IMR-90 (cell line): Measurements from ENCODE around the gene CEMIP2. TPM values are rescaled to one million over a fixed set of nuclear protein-coding genes. Genes with fewer than 3 reads are reported as not detected.

ENCODE experiments used
- ATAC-seq: fragments of 200-7000 bp; cut with Tn5 transposase; 2 replicates; pipeline ENCODE4 v1.9.1; 2020; ENCODE audit warnings: low read depth, mild to moderate bottlenecking, moderate library complexity
- BruUV-seq: library from RNA; stranded (reverse); fragments of 400-500 nt; replicated peaks from 2 replicates; lab custom pipeline; 2021; lab: Mats Ljungman, UMichigan
- CTCF ChIA-PET: fragments of 300-600 bp; formaldehyde crosslinking; extraction: SDS; loops from one replicate; lab custom pipeline; 2021; ENCODE audit warnings: antibody characterized with exemption; lab: Yijun Ruan, JAX
- POLR2A ChIA-PET: fragments of 300-600 bp; sonication (Branson Sonifier 250); formaldehyde crosslinking; loops from one replicate; lab custom pipeline; 2022; ENCODE audit warnings: antibody characterized with exemption; ENCODE audit not compliant: unreplicated experiment; lab: Charles Lee
- DNase-seq: peaks from one replicate; pipeline ENCODE4 v3.0.0; 2013
- H2AFZ ChIP-seq: replicated peaks from 2 replicates; pipeline ENCODE3; 2013; ENCODE audit warnings: low read length, mild to moderate bottlenecking; ENCODE audit not compliant: poor library complexity
- H2AK5ac ChIP-seq: 2 replicates; pipeline ENCODE4 v1.6.1; 2013; ENCODE audit warnings: low read depth, low read length, inconsistent platforms
- H2AK9ac ChIP-seq: replicated peaks from 2 replicates; pipeline ENCODE3; 2013; ENCODE audit warnings: mild to moderate bottlenecking, low read depth, low read length, moderate library complexity; ENCODE audit not compliant: poor library complexity
- H2BK120ac ChIP-seq: 2 replicates; pipeline ENCODE4 v1.6.1; 2013; ENCODE audit warnings: low read depth, low read length, inconsistent platforms
- H2BK15ac ChIP-seq: 3 replicates; pipeline ENCODE4 v1.6.1; 2013; ENCODE audit warnings: low read depth, low read length, inconsistent platforms
- H2BK20ac ChIP-seq: 2 replicates; pipeline ENCODE4 v1.6.1; 2013; ENCODE audit warnings: low read depth, mild to moderate bottlenecking, inconsistent platforms, low read length, moderate library complexity
- H2BK5ac ChIP-seq: 2 replicates; pipeline ENCODE4 v1.6.1; 2013; ENCODE audit warnings: mild to moderate bottlenecking, low read depth, low read length, inconsistent platforms; ENCODE audit not compliant: poor library complexity, severe bottlenecking
- H3K14ac ChIP-seq: replicated peaks from 2 replicates; pipeline ENCODE4 v1.6.1; 2013; ENCODE audit warnings: low read depth, low read length, inconsistent platforms
- H3K18ac ChIP-seq: 2 replicates; pipeline ENCODE4 v1.6.1; 2013; ENCODE audit warnings: low read depth, low read length, control low read depth
- H3K23ac ChIP-seq: 2 replicates; pipeline ENCODE4 v1.6.1; 2013; ENCODE audit warnings: low read depth, low read length, inconsistent platforms
- H3K27ac ChIP-seq: 2 replicates; pipeline ENCODE4 v1.5.1; 2013; ENCODE audit warnings: mild to moderate bottlenecking, control low read depth, low read length; ENCODE audit not compliant: insufficient read depth
- H3K27me3 ChIP-seq: 2 replicates; pipeline ENCODE4 v1.6.1; 2013; ENCODE audit warnings: low read length; ENCODE audit not compliant: control insufficient read depth, insufficient read depth
- H3K36me3 ChIP-seq: 2 replicates; pipeline ENCODE4 v1.6.1; 2013; ENCODE audit warnings: low read length, mixed read lengths; ENCODE audit not compliant: control insufficient read depth, insufficient read depth
- H3K4ac ChIP-seq: 2 replicates; pipeline ENCODE4 v1.6.1; 2013; ENCODE audit warnings: low read depth, low read length, inconsistent platforms
- H3K4me1 ChIP-seq: 2 replicates; pipeline ENCODE4 v1.6.1; 2013; ENCODE audit warnings: low read length, mixed read lengths; ENCODE audit not compliant: control insufficient read depth, insufficient read depth
- H3K4me2 ChIP-seq: 2 replicates; pipeline ENCODE4 v1.6.1; 2013; ENCODE audit warnings: low read depth, mild to moderate bottlenecking, control low read depth, low read length, moderate library complexity
- H3K4me3 ChIP-seq: 2 replicates; pipeline ENCODE4 v1.5.1; 2013; ENCODE audit warnings: low read depth, mild to moderate bottlenecking, control low read depth, low read length, moderate library complexity; ENCODE audit not compliant: insufficient read depth
- H3K56ac ChIP-seq: 2 replicates; pipeline ENCODE4 v1.6.1; 2013; ENCODE audit warnings: low read length, inconsistent platforms; ENCODE audit not compliant: insufficient read depth; ENCODE audit errors: extremely low read depth
- H3K79me1 ChIP-seq, 2 experiments: 2 replicates each; pipeline ENCODE4 v1.6.1; 2013; ENCODE audit warnings: low read length in 2 of 2, inconsistent platforms in 1 of 2, low read depth in 1 of 2
- H3K9ac ChIP-seq: 2 replicates; pipeline ENCODE4 v1.6.1; 2013; ENCODE audit warnings: low read depth, low read length, control low read depth
- H3K9me1 ChIP-seq: 2 replicates; pipeline ENCODE4 v1.6.1; 2013; ENCODE audit warnings: low read length, inconsistent platforms; ENCODE audit not compliant: insufficient read depth
- H3K9me3 ChIP-seq: 2 replicates; pipeline ENCODE4 v1.6.1; 2013; ENCODE audit warnings: low read length; ENCODE audit not compliant: control insufficient read depth, insufficient read depth
- H4K20me1 ChIP-seq: 2 replicates; pipeline ENCODE4 v1.6.1; 2013; ENCODE audit warnings: low read length, inconsistent platforms; ENCODE audit not compliant: insufficient read depth
- H4K5ac ChIP-seq: 2 replicates; pipeline ENCODE4 v1.6.1; 2013; ENCODE audit warnings: mild to moderate bottlenecking, low read depth, low read length, control low read depth
- H4K8ac ChIP-seq, 2 experiments: 2 replicates each; pipeline ENCODE4 v1.6.1; 2013; ENCODE audit warnings: low read depth in 2 of 2, low read length in 2 of 2, control low read depth in 1 of 2, inconsistent platforms in 1 of 2
- H4K91ac ChIP-seq: 2 replicates; pipeline ENCODE4 v1.6.1; 2013; ENCODE audit warnings: low read depth, low read length, inconsistent platforms; ENCODE audit not compliant: insufficient read depth
- BHLHE40 ChIP-seq: fragments of 150-350 bp; IDR thresholded peaks from 2 replicates; pipeline ENCODE4 v1.6.1; 2016; ENCODE audit warnings: mild to moderate bottlenecking, low read depth, low read length
- CEBPB ChIP-seq: IDR thresholded peaks from 2 replicates; pipeline ENCODE4 v1.6.1; 2012; ENCODE audit warnings: low read depth, low read length, improper control_type of control experiment
- CHD1 ChIP-seq: IDR thresholded peaks from 2 replicates; pipeline ENCODE4 v1.6.1; 2012; ENCODE audit warnings: low read depth, low read length, improper control_type of control experiment
- CTCF ChIP-seq: conservative IDR thresholded peaks from 2 replicates; pipeline ENCODE4 v1.5.1; 2012; ENCODE audit warnings: mild to moderate bottlenecking, low read depth, low read length, improper control_type of control experiment
- ELK1 ChIP-seq: fragments of 150-350 bp; IDR thresholded peaks from 2 replicates; pipeline ENCODE4 v1.6.1; 2016; ENCODE audit warnings: low read depth, mild to moderate bottlenecking, low read length, moderate library complexity, borderline replicate concordance
- FOS ChIP-seq: fragments of 150-350 bp; IDR thresholded peaks from 2 replicates; pipeline ENCODE4 v1.6.1; 2016; ENCODE audit warnings: low read depth, low read length
- MAFK ChIP-seq: IDR thresholded peaks from 2 replicates; pipeline ENCODE4 v1.6.1; 2012; ENCODE audit warnings: low read depth, low read length, improper control_type of control experiment
- MAZ ChIP-seq: IDR thresholded peaks from 2 replicates; pipeline ENCODE4 v1.6.1; 2012; ENCODE audit warnings: low read depth, mild to moderate bottlenecking, low read length, improper control_type of control experiment, moderate library complexity, borderline replicate concordance
- MXI1 ChIP-seq: IDR thresholded peaks from 2 replicates; pipeline ENCODE4 v1.6.1; 2012; ENCODE audit warnings: low read depth, mild to moderate bottlenecking, low read length, moderate library complexity, borderline replicate concordance
- NFE2L2 ChIP-seq: fragments of 150-350 bp; IDR thresholded peaks from 2 replicates; pipeline ENCODE4 v1.6.1; 2016; ENCODE audit warnings: low read depth, mild to moderate bottlenecking, low read length
- POLR2A ChIP-seq: IDR thresholded peaks from 2 replicates; pipeline ENCODE4 v1.6.1; 2012; ENCODE audit warnings: mild to moderate bottlenecking, low read depth, low read length
- RAD21 ChIP-seq: IDR thresholded peaks from 2 replicates; pipeline ENCODE4 v1.6.1; 2012; ENCODE audit warnings: low read length, improper control_type of control experiment
- RCOR1 ChIP-seq: IDR thresholded peaks from 2 replicates; pipeline ENCODE4 v1.6.1; 2012; ENCODE audit warnings: mild to moderate bottlenecking, low read length, improper control_type of control experiment; ENCODE audit not compliant: insufficient replicate concordance
- RFX5 ChIP-seq: IDR thresholded peaks from 2 replicates; pipeline ENCODE4 v1.8.0; 2012; ENCODE audit warnings: low read depth, mild to moderate bottlenecking, low read length, moderate library complexity
- SMC3 ChIP-seq: fragments of 150-350 bp; IDR thresholded peaks from 2 replicates; pipeline ENCODE4 v1.6.1; 2016; ENCODE audit warnings: low read depth, mild to moderate bottlenecking, antibody characterized with exemption, low read length, moderate library complexity
- USF2 ChIP-seq: fragments of 150-350 bp; IDR thresholded peaks from 2 replicates; pipeline ENCODE4 v1.6.1; 2017; ENCODE audit warnings: mild to moderate bottlenecking, antibody characterized with exemption, low read length, low read depth
- whole genome bisulfite sequencing, 2 experiments: methylation state at CpG; one replicate each; pipeline versions ENCODE4 v1.1.5 to v1.1.7; 2013; ENCODE audit warnings: missing lambda C conversion rate in 2 of 2; ENCODE audit not compliant: insufficient read length in 1 of 2; ENCODE audit errors: extremely low coverage in 2 of 2; 5-methylcytosine and 5-hydroxymethylcytosine counted together
- dilution Hi-C: fragments of 300-500 bp; cut with HindIII; formaldehyde crosslinking; loops from one replicate; pipeline ENCODE4 v1.14.3; 2018; ENCODE audit warnings: low sequenced_read_pairs; ENCODE audit not compliant: unreplicated experiment
- in situ Hi-C: fragments of 300-500 bp; cut with MboI; formaldehyde crosslinking; loops from 3 replicates; pipeline ENCODE4 v1.14.3; 2019; ENCODE audit warnings: low sequenced_read_pairs, inconsistent platforms, mixed read lengths
- intact Hi-C: fragments of 100-400 bp; cut with micrococcal nuclease; formaldehyde crosslinking; loops from 2 replicates; pipeline ENCODE4 v1.10.0; 2022
- polyA plus RNA-seq, 3 experiments: library from polyadenylated mRNA; depleted of rRNA; stranded (reverse); fragments of >200 nt; gene quantifications; 2 replicates each; pipeline ENCODE4 v1.2.3, GENCODE V29; 2012; ENCODE audit warnings: low replicate concordance in 1 of 3
- total RNA-seq: library from RNA; depleted of rRNA; stranded (reverse); fragments of >200 nt; gene quantifications from 2 replicates; pipeline ENCODE4 v1.2.3, GENCODE V29; 2012

Gene CEMIP2
- total and polyA plus RNA-seq, 2 of the 4 experiments (the other 2 are of a cell fraction) = 65.2 to 67.4 TPM

- H2BK15ac ChIP-seq = no peak overlapping the region
- in situ Hi-C loops = loop anchor here (25.0 kb wide), 3 partner anchors 820 to 1455 kb away; no protein-coding TSS in a partner anchor
- POLR2A ChIA-PET = no interaction called here
These were observed 25.6 kb downstream of the CEMIP2 start for GRCh38 chr9:71742703-71743102.

More at GRCh38 chr9:71742703-71743102, 25.6 kb downstream of the CEMIP2 start:
- Histone ChIP-seq H3K4me3 (no peak overlapping the region), H2AK5ac (no peak overlapping the region), H4K8ac (peak overlapping the region in 1 of 2 experiments; percentile 9; a peak in 1 of 4 replicates), H2AK9ac (no peak overlapping the region), H3K4me2 (peak overlapping the region; percentile 92), H3K23ac (peak overlapping the region; percentile 3; the same call in 1 of the 2 replicates), H3K18ac (peak overlapping the region; percentile 77), H3K9me1 (peaks cover 3% of the 10 kb centered on the region; the same call in 1 of the 2 replicates), H3K79me1 (peaks cover 3 to 49% of the 10 kb centered on the region in 2 experiments; a peak in 2 of 4 replicates), H3K27me3 (no peaks in the 10 kb centered on the region), H4K91ac (no peak overlapping the region), H3K27ac (peak overlapping the region; percentile 53; the same call in 1 of the 2 replicates), H3K4ac (no peak overlapping the region), H2BK120ac (0 out of 2 replicates have a peak overlapping the region, but pooled peaks have one; percentile 32), H4K20me1 (no peaks in the 10 kb centered on the region), H3K9ac (no peak overlapping the region), H3K36me3 (peaks cover 11% of the 10 kb centered on the region), H3K56ac (no peak overlapping the region), H2BK5ac (peak overlapping the region; percentile 86), H4K5ac (no peak overlapping the region), H3K4me1 (peaks cover 10% of the 10 kb centered on the region), H3K9me3 (no peaks in the 10 kb centered on the region), H2AFZ (no peak overlapping the region), H3K14ac (0 out of 2 replicates have a peak overlapping the region, but pooled peaks have one; percentile 10), H2BK20ac (no peak overlapping the region)
- DNase-seq (no peak), ATAC-seq (no peak)
- no CpG with 5 or more reads among the region's 4 CpGs for WGBS, 2 experiments
- TF ChIP-seq RAD21 (no peak), MXI1 (no peak), USF2 (no peak), CTCF (no peak), FOS (no peak), MAZ (no peak), CHD1 (no peak), NFE2L2 (no peak), CEBPB (no peak), ELK1 (no peak), RCOR1 (no peak), RFX5 (no peak), POLR2A (no peak), MAFK (no peak), BHLHE40 (no peak), SMC3 (no peak)
- BruUV-seq = no TSS peak
- dilution Hi-C loops = no loop called here
- CTCF ChIA-PET = interaction anchor here (1.4 kb wide), 1 partner anchor 23 kb away, joined by 3 read pairs; no protein-coding TSS in a partner anchor
- intact Hi-C loops = no loop called here
